NT2/D1 (cell line): ENCODE results near the gene SHQ1.

ENCODE experiments used
- SUZ12 ChIP-seq: IDR thresholded peaks from 2 replicates; pipeline ENCODE4 v1.6.1; 2011; ENCODE audit not compliant: insufficient read length, insufficient read depth; ENCODE audit errors: extremely low read depth
- YY1 ChIP-seq: IDR thresholded peaks from 2 replicates; pipeline ENCODE4 v1.6.1; 2011; ENCODE audit not compliant: insufficient read length, insufficient read depth
- ZNF274 ChIP-seq: IDR thresholded peaks from 2 replicates; pipeline ENCODE4 v1.6.1; 2011; ENCODE audit warnings: mild to moderate bottlenecking, low read depth, low read length

DNA sequence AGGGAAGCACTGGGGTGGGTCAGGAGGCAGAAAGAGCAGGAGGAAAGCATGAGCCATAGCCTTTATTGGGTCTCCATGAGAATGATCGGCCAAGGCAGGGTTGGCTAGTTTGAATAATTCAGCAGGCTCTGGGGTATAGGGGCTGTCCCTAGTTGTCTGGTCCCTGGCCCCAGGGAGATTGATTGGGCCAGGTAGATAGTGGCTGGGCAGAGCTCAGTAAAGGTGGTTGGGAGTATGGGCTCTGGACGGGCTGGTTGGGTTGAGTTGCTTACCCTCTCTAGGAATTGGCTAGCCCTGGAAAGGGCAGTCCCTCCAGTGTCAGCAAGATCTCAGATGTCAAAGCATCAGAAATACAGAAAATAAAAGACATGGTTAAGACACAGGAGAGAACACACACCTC is 148.1 kb downstream of the SHQ1 start:
- no peak for TF ChIP-seq YY1
- no peak for TF ChIP-seq SUZ12
- no peak for TF ChIP-seq ZNF274
